GM21825 (cell line): ENCODE data around the gene TTC9C.
"Not testable (repeated sequence)": the region's sequence is repeated elsewhere in the genome, so short reads cannot be mapped to it uniquely, and the experiment has no call there.

ENCODE experiments used
- ATAC-seq: cut with Tn5 transposase; IDR thresholded peaks from one replicate; pipeline ENCODE4 v1.9.1; 2021; ENCODE audit warnings: mild to moderate bottlenecking, moderate library complexity; ENCODE audit not compliant: unreplicated experiment

Gene TTC9C

DNA sequence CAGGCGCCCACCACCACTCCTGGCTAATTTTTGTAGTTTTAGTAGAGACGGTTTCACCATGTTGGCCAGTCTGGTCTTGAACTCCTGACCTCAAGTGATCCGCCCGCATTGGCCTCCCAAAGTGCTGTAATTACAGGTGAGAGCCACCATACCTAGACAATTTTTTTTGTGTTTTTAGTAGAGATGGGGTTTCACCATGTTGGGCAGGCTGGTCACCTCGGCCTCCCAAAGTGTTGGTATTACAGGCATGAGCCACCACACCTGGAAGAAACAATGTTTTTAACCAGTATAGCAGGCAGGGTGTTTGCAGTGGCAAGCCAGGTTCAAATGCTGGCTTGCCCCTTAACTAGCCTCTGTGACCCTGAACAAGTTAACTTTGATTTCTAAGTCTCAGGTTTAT is 21.6 kb downstream of the TTC9C start:
- not testable (repeated sequence) for ATAC-seq

DNA sequence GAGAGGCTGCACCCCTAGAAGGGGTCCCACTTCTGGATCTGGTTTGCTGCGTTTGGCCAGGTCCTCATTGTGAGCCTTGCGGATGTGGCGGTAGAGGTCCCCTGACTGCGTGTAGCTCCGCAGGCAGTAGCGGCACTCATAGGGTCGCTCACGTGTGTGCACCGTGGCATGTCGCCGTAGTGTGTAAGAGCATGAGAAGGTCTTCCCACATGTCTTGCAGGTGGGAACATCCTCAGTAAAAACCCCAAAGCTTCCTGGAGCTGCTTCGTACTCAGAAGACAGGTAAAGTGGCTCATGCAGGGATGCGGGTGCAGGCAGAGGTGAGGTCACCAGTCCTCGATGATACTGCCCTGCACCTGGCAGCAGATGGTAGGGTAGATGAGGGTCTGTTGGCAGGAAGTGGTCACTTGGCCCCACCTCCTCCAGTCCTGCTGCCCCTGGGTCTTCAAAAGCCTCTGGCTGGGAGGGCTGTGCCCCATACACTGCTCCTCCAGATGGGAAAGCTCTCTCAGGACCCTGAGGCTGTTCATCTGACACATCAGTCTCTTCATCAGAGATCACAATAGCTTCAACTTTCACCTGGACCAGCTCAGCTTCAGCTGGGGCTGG is 24.0 kb downstream of the TTC9C start:
- no peak for ATAC-seq

- no peak for ATAC-seq
Measured at GRCh38 chr11:62752994-62753735, 24.9 kb downstream of the TTC9C start.

GRCh38 chr11:62753736-62754603 is 25.7 kb downstream of the TTC9C start, which contains the start of gene ZBTB3:
TSS of gene ZBTB3 (minus strand) at chr11:62754160. CDS start at chr11:62753664, 496 bp downstream.
- peak; percentile 89 for ATAC-seq

DNA sequence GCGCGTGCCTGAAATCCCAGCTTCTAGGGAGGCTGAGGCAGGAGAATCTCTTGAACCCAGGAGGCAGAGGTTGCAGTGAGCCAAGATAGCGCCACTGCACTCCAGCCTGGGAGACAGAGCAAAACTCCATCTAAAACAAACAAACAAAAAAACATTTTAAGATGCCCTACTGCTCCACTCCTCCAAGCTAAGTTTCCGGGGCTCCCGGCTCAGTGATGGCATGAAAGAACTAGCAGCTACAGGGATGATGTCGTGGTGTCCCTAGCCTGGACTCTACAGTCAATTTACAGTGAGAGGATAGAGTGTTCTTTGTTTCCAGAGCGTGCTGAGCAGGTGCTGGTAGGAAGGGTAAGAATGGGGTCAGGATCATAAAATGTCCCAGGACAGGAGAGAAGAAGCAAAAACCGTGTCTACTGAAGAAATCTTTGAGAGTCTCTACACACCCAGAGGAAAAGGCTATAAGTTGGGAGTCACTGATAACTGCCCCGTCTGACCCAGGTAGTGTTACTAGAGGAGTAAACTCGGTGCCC is 26.9 kb downstream of the TTC9C start:
- ATAC-seq = no peak

DNA sequence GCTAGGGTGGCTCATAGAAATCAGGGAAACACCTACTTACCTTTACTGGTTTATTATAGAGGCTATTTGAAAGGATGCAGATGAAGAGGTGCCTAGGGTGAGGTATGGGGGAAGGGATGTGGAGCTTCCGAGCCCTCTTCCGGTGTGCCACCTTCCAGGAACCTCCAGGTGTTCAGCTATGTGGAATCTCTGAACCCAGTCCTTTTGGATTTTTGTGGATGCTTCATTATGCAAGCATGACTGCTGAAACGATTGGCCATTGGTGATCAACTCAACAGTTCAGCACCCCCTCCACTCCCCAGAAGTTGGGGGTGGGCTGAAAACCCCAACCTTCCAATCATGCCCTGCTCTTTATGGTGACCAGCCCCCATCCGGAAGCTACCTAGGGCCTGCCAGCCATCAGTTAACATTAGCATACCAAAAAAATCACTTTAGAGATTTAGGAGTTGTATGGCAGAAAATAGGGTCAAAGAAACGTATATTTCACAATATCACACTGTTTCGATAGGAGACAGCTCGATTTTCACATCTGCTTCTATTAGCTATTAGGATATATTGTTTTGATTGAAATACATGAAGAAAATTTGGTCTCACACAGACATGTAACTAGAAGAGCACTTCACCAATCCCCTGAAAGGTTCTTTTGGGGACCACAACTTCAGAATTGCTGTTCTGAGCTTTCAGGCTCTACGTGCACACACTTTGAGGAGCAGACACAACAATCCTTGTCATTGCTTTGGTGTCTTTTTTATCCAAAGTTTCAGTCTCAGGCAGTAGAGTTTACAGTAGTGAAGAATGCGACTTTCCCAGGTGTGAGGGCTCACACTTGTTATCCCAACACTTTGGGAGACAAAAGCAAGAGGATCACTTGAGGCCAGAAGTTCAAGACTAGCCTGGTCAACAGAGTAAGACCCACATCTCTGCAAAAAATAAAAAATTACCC is 29.8 kb downstream of the TTC9C start:
- ATAC-seq = no peak

GRCh38 chr11:62760867-62761227 is 32.6 kb downstream of the TTC9C start:
- not testable (repeated sequence) for ATAC-seq

DNA sequence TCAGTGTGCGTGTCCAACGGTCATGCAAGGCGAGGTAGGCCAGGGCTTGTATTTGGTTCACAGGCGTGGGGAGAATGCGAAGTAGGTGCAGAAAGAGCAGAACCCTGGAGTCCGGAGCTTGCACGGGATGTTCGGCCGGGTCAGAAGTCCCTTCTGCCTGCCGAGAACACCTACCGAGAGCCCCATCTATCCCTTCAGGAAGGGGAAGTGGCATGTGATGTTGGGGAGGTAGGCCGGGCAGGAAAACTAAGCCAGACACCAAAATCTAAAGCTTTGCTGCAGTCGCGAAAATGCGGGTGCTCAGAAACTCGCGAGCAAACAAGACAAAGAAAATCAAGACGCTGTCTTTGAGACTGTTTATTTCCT is 42.5 kb downstream of the TTC9C start:
- ATAC-seq = peak; percentile 4

- peak; percentile 74 for ATAC-seq
Measured at GRCh38 chr11:62771144-62772021, 43.1 kb downstream of the TTC9C start, which contains the start of gene TAF6L. TSS of gene TAF6L (plus strand) at chr11:62771396. CDS start at chr11:62775784, 4,388 bp downstream.

DNA sequence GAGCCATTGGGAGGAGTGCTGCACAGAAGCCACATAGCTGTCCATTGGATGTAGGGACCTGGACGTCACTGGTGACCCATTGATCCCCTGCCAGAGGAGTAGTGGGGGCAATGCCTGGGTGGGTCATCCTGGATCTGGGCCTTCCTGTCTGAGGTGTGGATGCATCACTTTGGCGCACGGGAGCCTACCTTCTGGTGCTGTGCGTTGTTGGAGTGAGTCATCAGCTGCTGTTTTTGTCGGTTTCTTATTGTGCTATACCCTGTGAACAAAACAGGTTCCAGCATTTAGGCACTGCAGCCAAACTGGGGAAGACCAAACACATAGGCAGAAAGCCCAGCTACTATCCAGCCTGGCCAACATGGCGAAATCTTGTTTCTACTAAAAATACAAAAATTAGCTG is 46.1 kb downstream of the TTC9C start:
- no peak for ATAC-seq

DNA sequence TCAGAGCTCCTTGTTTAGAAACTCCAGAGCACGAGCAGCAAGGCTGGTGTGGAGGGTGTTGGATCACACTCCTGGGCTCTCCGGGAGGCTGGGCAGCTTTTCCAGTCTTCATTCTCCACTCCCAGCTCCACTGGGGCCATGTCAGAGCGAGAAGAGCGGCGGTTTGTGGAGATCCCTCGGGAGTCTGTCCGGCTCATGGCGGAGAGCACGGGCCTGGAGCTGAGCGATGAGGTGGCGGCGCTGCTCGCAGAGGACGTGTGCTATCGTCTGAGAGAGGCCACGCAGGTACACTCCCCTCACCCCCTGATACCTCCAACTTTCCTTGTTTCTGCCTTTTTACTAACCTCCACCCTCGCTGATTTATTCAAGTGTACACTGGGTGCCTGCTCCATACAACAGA is 47.4 kb downstream of the TTC9C start:
- ATAC-seq = no peak

GRCh38 chr11:62777389-62777788 is 49.1 kb downstream of the TTC9C start:
- no peak for ATAC-seq

- ATAC-seq = no peak
Measured at GRCh38 chr11:62778441-62778840, 50.2 kb downstream of the TTC9C start.

DNA sequence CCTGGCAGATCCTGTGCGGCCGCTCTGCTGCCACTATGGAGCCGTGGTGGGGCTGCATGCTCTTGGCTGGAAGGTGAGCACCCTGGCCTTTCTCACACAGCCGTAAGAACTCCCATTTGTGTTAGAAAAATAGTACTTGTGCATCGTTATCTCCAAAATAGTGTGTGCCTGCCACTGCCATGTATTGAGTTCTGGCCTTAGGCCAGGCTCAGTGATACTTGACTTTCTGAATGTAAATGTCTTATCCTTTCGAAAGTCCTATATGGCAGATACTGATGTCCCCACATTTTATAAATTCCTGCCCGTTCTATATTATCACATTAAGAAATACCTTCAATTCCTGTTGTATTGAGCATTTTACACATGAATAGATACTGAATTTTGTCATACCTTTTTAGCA is 54.5 kb downstream of the TTC9C start:
- no peak for ATAC-seq

DNA sequence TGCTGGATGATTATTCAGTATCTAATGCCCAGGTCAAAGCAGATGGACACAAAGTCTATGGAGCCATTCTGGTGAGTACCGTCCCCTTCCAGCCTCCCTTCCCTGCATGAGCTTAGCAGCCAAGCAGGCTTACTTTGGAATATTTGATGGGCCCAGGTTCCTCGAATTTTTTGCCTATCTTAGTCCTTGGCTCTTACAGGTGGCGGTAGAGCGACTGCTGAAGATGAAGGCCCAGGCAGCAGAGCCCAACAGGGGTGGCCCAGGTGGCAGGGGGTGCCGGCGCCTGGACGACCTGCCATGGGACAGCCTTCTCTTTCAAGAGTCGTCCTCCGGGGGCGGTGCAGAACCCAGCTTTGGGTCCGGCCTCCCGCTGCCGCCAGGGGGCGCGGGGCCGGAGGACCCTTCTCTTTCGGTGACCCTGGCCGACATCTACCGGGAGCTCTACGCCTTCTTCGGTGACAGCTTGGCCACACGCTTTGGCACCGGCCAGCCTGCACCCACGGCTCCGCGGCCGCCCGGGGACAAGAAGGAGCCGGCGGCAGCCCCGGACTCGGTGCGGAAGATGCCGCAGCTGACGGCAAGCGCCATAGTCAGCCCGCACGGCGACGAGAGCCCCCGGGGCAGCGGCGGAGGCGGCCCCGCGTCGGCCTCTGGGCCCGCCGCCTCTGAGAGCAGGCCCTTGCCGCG is 58.2 kb downstream of the TTC9C start:
- ATAC-seq = peak; percentile 59

- ATAC-seq = peak; percentile 62
Measured at GRCh38 chr11:62787005-62787759, 58.9 kb downstream of the TTC9C start, which contains the start of gene TMEM179B. TSS of gene TMEM179B (plus strand) at chr11:62787402. CDS start at chr11:62787432, 30 bp downstream.
